GM18526 (cell line): ENCODE data around the gene CCDC182.

Source experiments
- POLR2A ChIP-seq: IDR thresholded peaks from 3 replicates; pipeline ENCODE4 v1.6.1; 2011; ENCODE audit not compliant: insufficient read length; ENCODE audit errors: extremely low read depth

CCDC182 gene

GRCh38 chr17:57766318-57766943 lies 21.3 kb upstream of the CCDC182 start:
- no peak for TF ChIP-seq POLR2A

- no peak for TF ChIP-seq POLR2A
Observed at GRCh38 chr17:57762452-57763395, 17.6 kb upstream of the CCDC182 start.

- no peak for TF ChIP-seq POLR2A
Observed at GRCh38 chr17:57761887-57762286, 16.8 kb upstream of the CCDC182 start.

GRCh38 chr17:57760046-57760445 lies 14.9 kb upstream of the CCDC182 start:
- TF ChIP-seq POLR2A = no peak

GRCh38 chr17:57758654-57759053 lies 13.6 kb upstream of the CCDC182 start:
- TF ChIP-seq POLR2A = no peak

GRCh38 chr17:57757735-57758134 lies 12.6 kb upstream of the CCDC182 start:
- no peak for TF ChIP-seq POLR2A

- no peak for TF ChIP-seq POLR2A
Observed at GRCh38 chr17:57756951-57757350, 11.9 kb upstream of the CCDC182 start.

GRCh38 chr17:57755480-57756070 lies 10.5 kb upstream of the CCDC182 start:
- TF ChIP-seq POLR2A = no peak

- TF ChIP-seq POLR2A = no peak
Observed at GRCh38 chr17:57752031-57752905, 7.2 kb upstream of the CCDC182 start.

GRCh38 chr17:57751348-57751971 lies 6.4 kb upstream of the CCDC182 start:
- no peak for TF ChIP-seq POLR2A

- no peak for TF ChIP-seq POLR2A
Observed at GRCh38 chr17:57750895-57751294, 5.8 kb upstream of the CCDC182 start.

GRCh38 chr17:57750109-57750871 lies 5.2 kb upstream of the CCDC182 start:
- TF ChIP-seq POLR2A = no peak

GRCh38 chr17:57749701-57750100 lies 4.6 kb upstream of the CCDC182 start:
- TF ChIP-seq POLR2A = no peak
